ENCODE results near the gene TTLL10. TPM values are rescaled to one million over a fixed set of nuclear protein-coding genes. Genes with fewer than 3 reads are reported as not detected.
"Not testable (repeated sequence)": the region's sequence is repeated elsewhere in the genome, so short reads cannot be mapped to it uniquely, and the experiment has no call there.

TTLL10 gene
- total RNA-seq, 1 donor from 2014 or later = 0.71 TPM

- DNase-seq (ENCODE audit: low spot score) = no peak
- intact Hi-C loops (cut with DNase I) = no loop called here
- no peak for ATAC-seq
These were observed 36.2 kb upstream of the TTLL10 start for GRCh38 chr1:1137256-1138045.

DNA sequence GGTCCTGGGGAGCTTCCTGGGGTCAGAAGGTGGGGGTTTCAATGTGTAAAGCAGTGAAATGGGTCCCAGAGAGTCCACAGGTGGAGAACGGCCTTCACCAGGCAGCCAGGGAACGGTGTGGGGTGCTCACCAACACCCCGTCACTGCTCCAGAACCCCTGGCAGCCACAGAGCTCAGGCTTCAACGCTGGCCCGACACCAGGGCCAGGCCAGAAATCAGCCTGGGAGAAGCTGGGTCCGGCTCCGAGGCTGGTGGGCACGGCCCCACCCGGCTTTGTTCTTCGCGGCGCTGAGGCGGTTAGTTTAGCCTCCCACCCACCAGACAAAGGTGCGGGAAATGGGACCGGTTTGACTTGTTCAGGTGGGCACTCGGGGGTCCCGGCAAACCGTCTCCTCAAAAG lies 33.0 kb upstream of the TTLL10 start:
- intact Hi-C loops (cut with DNase I) = no loop called here
- ATAC-seq (no peak), DNase-seq (ENCODE audit: low spot score) (no peak)

- intact Hi-C loops (cut with DNase I) = no loop called here
- DNase-seq (ENCODE audit: low spot score) (no peak), ATAC-seq (no peak)
These were observed 32.3 kb upstream of the TTLL10 start for GRCh38 chr1:1141244-1141910.

- ATAC-seq = no peak
- DNase-seq (ENCODE audit: low spot score) = no peak
- intact Hi-C loops (cut with DNase I) = no loop called here
These were observed 31.8 kb upstream of the TTLL10 start for GRCh38 chr1:1141911-1142250.

DNA sequence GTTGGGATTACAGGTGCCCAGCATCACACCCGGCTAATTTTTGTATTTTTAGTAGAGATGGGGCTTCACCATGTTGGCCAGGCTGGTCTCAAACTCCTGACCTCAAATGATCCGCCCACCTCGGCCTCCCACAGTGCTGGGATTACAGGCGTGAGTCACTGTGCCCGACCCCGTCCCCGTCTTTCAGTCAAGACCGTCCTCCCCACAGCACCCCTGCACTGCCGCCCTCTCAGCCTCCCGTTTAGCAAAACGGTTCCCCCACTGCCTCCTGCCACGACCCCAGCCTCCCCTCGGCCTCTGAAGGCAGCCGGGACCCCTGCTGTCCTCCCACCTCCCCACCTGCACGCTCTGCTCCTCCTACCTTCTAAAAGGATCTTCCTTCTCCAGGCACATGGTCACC lies 31.3 kb upstream of the TTLL10 start:
- DNase-seq (ENCODE audit: low spot score); intact Hi-C loops (cut with DNase I); ATAC-seq: not testable (repeated sequence)

DNA sequence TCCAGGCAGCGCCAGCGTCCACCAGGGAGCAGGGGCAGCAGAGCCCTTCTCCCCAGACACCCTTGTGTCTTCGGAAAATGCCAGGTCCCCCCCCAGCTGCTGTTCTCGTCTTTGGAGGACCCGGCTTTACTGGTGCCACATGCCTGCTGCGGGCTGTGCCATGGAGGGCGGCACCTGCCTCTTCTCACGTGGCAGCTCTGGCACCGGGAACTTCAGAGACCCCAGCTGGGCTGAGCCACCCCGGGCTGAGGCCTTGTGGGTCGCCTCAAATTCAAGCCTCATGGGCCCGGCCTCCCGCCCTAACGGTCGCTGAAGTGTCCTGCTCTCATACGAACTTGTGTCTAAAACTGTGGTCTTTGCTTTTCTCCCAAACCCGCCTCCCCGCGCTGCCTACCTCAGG lies 30.8 kb upstream of the TTLL10 start:
- intact Hi-C loops (cut with DNase I) = no loop called here
- ATAC-seq (no peak), DNase-seq (ENCODE audit: low spot score) (no peak)

DNA sequence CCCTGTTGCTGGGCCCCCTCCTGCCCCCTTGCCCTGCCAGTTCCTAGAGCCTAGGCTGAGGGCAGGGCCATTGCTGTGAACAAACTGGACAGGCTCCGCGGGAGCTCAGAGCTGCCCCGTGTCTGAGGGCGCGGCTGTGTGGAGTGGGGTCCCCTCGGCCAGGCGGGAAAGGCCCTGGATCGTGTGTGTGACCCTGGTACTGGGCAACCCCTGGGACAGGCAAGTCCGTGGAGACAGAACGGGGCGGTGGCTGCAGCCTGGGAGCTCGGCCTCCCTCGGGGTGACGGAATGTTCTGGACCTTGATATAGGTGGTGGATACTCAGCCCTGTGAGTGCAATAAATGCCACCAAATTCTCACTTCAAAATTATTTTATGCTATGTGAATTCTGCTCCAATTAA lies 30.0 kb upstream of the TTLL10 start:
- intact Hi-C loops (cut with DNase I) = no loop called here
- no peak for DNase-seq (ENCODE audit: low spot score)
- ATAC-seq = no peak

DNA sequence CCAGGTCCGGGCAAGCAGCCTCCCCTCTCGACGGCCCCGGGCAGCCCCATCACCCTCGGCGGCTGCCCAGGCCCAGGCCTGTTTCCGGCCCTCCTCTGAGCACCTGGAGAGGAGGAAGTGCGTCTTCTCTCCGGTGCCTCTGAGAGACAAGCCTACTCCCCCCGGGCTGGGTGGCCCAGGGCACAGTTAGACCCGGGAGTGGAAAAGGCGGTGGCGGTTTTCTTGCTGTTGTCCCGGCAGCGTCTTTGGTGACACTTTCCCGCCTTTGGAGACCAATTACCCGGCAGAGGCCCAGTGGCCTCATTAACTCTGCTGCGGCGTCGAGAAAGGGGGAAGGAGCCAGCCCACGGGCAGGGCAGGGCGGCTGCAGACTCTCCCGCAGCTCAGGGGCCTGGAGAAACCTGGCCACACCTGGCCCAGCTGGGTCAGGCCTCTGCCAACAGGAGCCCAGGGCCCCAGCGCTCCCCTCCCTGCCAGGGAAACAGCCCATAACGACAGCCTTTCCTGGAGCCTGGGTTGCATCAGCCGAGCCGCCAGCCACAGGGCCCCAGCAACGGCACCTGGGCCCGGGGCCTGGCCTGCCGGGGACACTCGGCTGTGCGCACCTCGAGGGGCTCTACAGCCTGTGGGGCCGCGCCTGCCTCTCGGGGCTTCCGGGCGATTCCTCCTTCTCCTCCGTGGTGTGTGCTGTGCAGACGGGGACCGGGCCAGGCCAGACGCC lies 29.4 kb upstream of the TTLL10 start:
- ATAC-seq = peak; percentile 16
- no peak for DNase-seq (ENCODE audit: low spot score)
- intact Hi-C loops (cut with DNase I) = no loop called here

DNA sequence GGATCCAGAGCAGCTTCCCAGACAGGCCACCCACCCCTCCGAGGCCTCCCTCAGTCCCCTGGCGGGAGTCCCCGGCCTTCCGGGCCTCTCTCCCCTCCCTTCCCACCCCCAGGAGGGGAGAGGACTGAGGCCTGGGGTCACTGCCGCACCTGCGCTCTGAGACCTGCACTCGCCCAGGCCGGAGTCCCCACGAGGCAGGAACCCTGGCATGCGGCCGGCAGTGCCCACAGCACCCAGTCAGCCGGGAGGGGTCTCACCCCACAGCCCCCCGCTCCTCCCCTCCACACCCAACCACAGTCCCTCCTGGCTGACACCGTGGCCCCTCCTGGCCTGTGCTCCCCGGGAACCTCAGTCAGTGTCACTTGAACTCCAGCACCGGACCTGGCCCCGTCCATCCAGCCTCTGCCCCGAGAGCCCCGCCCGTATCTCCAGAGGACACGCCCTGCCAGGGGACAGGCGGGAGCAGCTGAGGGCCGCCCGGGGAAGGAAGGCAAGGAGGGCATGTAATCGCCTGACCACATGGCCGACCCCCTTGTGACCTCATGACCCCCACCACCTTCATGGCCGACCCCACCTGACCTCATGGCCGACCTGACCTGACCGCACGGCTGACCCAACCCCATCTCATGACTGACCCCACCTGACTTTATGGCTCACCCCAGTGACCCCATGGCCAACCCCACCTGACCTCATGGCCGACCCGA lies 28.7 kb upstream of the TTLL10 start:
- DNase-seq (ENCODE audit: low spot score) (no peak), ATAC-seq (peak; percentile 6)
- intact Hi-C loops (cut with DNase I) = no loop called here

DNA sequence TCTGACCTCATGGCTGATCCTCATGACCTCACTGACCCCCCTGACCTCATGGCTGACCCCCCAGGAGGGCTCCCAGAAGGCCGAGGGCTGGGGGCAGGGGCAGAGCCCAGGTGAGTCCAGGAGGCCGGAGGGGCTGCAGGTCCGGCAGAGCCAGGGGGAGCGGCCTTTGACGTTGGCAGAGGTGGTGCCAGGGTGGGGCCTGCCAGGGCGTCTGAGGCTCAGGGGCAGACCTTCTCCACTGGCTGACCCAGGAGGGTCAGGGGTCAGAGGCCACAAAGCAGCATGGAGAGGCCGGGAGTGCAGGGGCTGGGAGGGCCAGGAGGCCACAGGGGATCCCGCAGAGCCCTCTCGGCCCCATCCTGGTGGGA lies 28.1 kb upstream of the TTLL10 start:
- intact Hi-C loops (cut with DNase I) = no loop called here
- no peak for ATAC-seq

GRCh38 chr1:1146026-1146425 lies 27.7 kb upstream of the TTLL10 start:
- no peak for ATAC-seq
- DNase-seq (ENCODE audit: low spot score) = no peak
- intact Hi-C loops (cut with DNase I) = no loop called here

More for the DNA sequence above, 28.1 kb upstream of the TTLL10 start:
- no peak for DNase-seq (ENCODE audit: low spot score)

DNA sequence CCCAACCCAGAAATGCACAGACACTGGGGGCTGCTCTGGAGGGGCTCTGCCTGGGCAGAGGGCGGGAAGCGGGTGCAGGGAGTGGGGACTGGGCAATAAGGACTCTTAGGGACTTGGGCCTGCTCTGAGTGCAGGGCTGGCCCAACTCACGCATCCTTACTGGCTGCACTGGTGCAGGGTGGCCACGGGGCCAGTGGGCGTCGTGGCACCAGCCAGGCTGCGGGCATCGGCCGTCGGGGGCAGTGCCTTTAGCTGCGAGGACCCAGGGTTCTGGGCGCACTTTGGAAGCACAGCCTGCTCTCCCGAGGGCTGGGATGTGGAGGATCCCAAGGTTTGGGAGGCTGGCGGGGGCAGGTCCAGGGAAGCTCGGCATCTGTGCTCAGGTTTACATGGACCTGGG lies 27.1 kb upstream of the TTLL10 start:
- intact Hi-C loops (cut with DNase I) = no loop called here
- ATAC-seq = no peak
- no peak for DNase-seq (ENCODE audit: low spot score)

GRCh38 chr1:1148061-1148460 lies 25.6 kb upstream of the TTLL10 start:
- ATAC-seq (no peak), DNase-seq (ENCODE audit: low spot score) (no peak)
- intact Hi-C loops (cut with DNase I) = no loop called here

DNA sequence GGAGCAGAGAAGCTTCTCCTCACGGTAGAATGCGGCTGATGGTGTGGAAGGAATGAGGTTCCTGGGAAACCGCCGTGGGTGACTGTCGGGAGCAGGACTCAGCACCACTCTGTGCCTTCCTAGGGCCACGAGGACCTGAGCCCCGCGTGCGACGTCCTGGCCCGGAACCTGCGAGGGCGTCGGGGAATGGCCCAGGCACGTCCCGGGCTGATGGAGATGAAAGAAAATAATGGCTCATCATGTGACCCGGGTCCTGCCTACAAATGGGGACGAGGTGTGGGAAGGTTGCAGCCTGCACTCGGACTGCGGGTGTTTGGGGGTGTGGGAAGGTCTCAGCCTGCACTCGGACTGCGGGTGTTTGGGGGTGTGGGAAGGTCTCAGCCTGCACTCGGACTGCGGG lies 25.1 kb upstream of the TTLL10 start:
- ATAC-seq (no peak), DNase-seq (ENCODE audit: low spot score) (no peak)
- intact Hi-C loops (cut with DNase I) = no loop called here

GRCh38 chr1:1149416-1149815 lies 24.3 kb upstream of the TTLL10 start:
- ATAC-seq = no peak
- no peak for DNase-seq (ENCODE audit: low spot score)
- intact Hi-C loops (cut with DNase I) = no loop called here

DNA sequence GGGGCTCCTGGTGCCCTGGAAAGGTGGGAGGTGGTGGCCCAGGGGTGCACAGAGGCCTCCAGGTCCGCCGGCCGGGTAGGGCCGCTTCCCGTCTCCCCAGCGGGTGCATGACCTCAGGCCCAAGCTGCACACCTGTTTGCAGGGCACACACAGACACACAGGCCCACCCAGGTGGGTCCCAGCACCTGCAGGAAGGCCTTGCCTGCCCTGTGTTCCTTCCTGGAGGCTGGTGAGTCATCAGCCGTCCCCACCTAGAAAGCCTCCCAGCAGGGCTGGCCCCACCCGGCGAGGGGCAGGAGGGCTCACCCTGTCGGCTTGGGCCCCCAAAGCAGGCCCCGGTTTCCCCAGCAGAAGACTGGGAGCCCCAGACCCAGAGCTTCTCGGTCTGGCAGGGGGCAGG lies 23.6 kb upstream of the TTLL10 start:
- no peak for ATAC-seq
- intact Hi-C loops (cut with DNase I) = no loop called here
- no peak for DNase-seq (ENCODE audit: low spot score)

DNA sequence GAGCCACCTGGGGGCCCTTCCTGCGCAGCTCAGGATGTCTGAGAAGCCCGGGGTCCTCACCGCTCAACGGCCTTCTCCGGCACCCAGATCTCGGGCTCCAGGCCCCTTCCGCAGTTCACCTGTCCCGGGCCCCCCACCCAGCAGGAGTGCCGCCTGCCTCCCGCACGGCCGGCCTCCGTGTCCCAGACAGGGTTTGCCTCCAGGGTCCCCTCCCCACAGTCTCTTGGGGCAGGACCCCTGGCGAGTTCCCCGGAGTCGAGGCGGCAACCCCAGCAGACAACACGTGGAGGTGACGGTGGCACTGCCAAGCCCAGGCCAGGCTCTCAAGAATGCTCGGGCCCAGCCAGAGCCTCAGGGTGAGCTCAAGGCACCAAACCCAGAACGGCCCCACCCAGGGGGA lies 22.4 kb upstream of the TTLL10 start:
- intact Hi-C loops (cut with DNase I) = no loop called here
- no peak for ATAC-seq
- DNase-seq (ENCODE audit: low spot score) = no peak

GRCh38 chr1:1152431-1152830 lies 21.2 kb upstream of the TTLL10 start:
- intact Hi-C loops (cut with DNase I); DNase-seq (ENCODE audit: low spot score); ATAC-seq: not testable (repeated sequence)

- intact Hi-C loops (cut with DNase I); DNase-seq (ENCODE audit: low spot score): not testable (repeated sequence)
These were observed 20.5 kb upstream of the TTLL10 start for GRCh38 chr1:1153215-1153614.

DNA sequence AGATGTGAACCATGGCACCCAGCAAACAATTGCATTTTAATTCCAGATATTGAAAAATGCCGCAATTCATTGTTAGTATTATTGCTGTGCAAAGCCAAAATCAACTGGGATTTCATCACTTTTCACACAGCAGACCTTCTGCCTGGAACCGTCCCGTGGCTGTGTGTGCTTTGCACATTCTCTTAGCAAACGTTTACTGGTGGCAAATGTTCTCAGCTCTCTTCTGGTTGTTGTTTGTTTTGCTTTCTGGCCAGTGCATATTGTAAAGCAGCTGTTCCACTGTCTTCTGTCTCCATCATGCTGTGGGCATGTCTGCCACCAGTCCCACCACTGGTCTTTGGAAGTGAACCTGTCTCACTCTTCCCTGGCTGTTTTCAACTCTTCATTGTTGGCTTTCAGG lies 19.8 kb upstream of the TTLL10 start:
- intact Hi-C loops (cut with DNase I) = no loop called here
- ATAC-seq (no peak), DNase-seq (ENCODE audit: low spot score) (no peak)

More at GRCh38 chr1:1153215-1153614, 20.5 kb upstream of the TTLL10 start:
- ATAC-seq = not testable (repeated sequence)

All from sciatic nerve (tissue), 2 donors.